GM10248 (cell line): ENCODE data around the gene METTL18.

Experiments
- CTCF ChIA-PET: fragments of 300-600 bp; sonication (Branson Sonifier 250); formaldehyde crosslinking; extraction: SDS; loops from one replicate; lab custom pipeline; 2021; ENCODE audit warnings: antibody characterized with exemption; lab: Yijun Ruan, JAX
- POLR2A ChIA-PET: fragments of 350-650 bp; sonication (Branson Sonifier 250); formaldehyde crosslinking; extraction: SDS; loops from one replicate; lab custom pipeline; 2020; ENCODE audit warnings: antibody characterized with exemption; lab: Yijun Ruan, JAX
- DNase-seq: peaks from one replicate; pipeline ENCODE4 v3.0.0; 2012; ENCODE audit errors: extremely low spot score
- CTCF ChIP-seq: IDR thresholded peaks from 2 replicates; pipeline ENCODE4 v1.5.1; 2012; ENCODE audit warnings: mild to moderate bottlenecking, low read depth; ENCODE audit errors: extremely low read depth, missing control alignments, control extremely low read depth

METTL18 gene

GRCh38 chr1:169809370-169810095, 14.8 kb upstream of the METTL18 start:
- DNase-seq, result peak; percentile 42
- ChIA-PET POLR2A (no interaction called here), CTCF (interaction anchor here (0.6 to 3.5 kb wide), 31 partner anchors 7 to 1206 kb away, joined by 3 to 30 read pairs (median 4); partner anchors contain the start of gene METTL18)
- TF ChIP-seq CTCF, result peak; percentile 38

GRCh38 chr1:169804941-169805340, 10.2 kb upstream of the METTL18 start:
- no peak for TF ChIP-seq CTCF
- CTCF ChIA-PET, result no interaction called here
- POLR2A ChIA-PET, result no interaction called here
- no peak for DNase-seq

GRCh38 chr1:169802888-169803287, 8.2 kb upstream of the METTL18 start:
- POLR2A ChIA-PET, result no interaction called here
- TF ChIP-seq CTCF, result no peak
- DNase-seq, result no peak
- CTCF ChIA-PET, result interaction anchor here (0.9 to 1.8 kb wide), 4 partner anchors 11 to 201 kb away, joined by 3 to 8 read pairs (median 3); no protein-coding TSS in a partner anchor

GRCh38 chr1:169797281-169797680, 2.6 kb upstream of the METTL18 start:
- DNase-seq, result no peak
- CTCF ChIA-PET, result interaction anchor here (0.7 kb wide), 1 partner anchor 12 kb away, joined by 3 read pairs; no protein-coding TSS in a partner anchor
- POLR2A ChIA-PET, result no interaction called here
- TF ChIP-seq CTCF, result no peak

- peak; percentile 15 for DNase-seq
- CTCF ChIA-PET, result interaction anchor here (1.3 to 1.5 kb wide), 3 partner anchors 84 to 200 kb away, joined by 3 to 4 read pairs (median 3); no protein-coding TSS in a partner anchor
- TF ChIP-seq CTCF, result no peak
- POLR2A ChIA-PET, result no interaction called here
Observed at GRCh38 chr1:169796274-169796810, 1.6 kb upstream of the METTL18 start.

- ChIA-PET CTCF (interaction anchor here (1.3 to 1.6 kb wide), 4 partner anchors 14 to 199 kb away, joined by 3 to 6 read pairs (median 4); no protein-coding TSS in a partner anchor), POLR2A (no interaction called here)
- no peak for TF ChIP-seq CTCF
- no peak for DNase-seq
Observed at GRCh38 chr1:169795687-169796086, 980 bp upstream of the METTL18 start.
